Measurements from ENCODE around the gene KANK2.

KANK2 gene

DNA sequence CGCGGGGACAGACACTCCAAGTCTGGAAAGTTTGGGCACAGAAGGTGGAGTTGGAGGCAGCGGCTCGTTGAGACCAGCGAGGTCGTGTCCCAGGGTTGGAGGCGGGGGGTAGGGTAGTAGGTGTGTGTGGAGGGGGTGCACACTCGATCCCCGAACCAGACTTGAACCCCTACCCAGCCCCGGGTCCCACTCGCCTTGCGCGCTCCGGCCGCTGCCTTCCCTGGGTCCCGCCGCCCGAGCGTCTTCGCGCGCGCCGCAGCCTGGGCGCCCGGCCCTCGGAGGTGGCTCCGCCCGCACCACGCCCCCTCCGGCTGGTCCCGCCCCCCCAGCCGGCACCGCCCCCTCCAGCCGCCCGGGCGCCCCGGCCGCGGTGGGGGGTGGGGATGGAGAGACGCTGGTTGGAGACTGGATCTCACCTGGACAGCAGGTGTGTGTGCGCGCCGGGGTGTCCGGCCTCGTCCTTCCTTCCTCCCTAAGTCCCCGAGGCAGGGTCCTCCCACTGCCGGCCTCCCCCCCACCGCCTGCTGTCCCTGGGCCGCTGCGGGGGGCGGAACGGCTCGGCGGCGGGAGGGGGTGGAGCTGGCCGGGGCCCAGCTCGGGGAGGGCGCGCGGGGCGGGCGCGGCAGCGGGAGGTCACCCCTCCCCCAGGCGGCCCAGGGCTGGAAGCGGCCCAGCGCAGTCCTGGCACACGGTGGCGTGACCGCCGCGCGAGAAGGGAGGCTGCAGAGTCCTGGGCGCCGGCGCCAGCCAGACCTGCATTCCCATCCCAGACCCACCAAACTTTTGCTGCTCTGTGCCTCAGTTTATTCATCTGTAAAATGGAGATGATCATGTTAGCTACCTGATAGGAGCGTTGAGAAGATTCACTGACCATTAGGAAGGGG, at the start of gene KANK2:
Gene KANK2 (minus strand): TSS at position 255 of the 884 bp plus-strand sequence. CDS start 3,034 bp downstream, outside the sequence.
- Histone ChIP-seq H3K4me3 (ENCODE audit: low read depth, low read length) (peak within 1 kb of the TSS; percentile 83), H3K27ac (no peak within 1 kb of the TSS), H3K36me3 (replicated peaks) (peaks cover 18% of the 10 kb centered on the region), H3K27me3 (replicated peaks) (no peaks in the 10 kb centered on the region)
- TF ChIP-seq, protein P1, sequence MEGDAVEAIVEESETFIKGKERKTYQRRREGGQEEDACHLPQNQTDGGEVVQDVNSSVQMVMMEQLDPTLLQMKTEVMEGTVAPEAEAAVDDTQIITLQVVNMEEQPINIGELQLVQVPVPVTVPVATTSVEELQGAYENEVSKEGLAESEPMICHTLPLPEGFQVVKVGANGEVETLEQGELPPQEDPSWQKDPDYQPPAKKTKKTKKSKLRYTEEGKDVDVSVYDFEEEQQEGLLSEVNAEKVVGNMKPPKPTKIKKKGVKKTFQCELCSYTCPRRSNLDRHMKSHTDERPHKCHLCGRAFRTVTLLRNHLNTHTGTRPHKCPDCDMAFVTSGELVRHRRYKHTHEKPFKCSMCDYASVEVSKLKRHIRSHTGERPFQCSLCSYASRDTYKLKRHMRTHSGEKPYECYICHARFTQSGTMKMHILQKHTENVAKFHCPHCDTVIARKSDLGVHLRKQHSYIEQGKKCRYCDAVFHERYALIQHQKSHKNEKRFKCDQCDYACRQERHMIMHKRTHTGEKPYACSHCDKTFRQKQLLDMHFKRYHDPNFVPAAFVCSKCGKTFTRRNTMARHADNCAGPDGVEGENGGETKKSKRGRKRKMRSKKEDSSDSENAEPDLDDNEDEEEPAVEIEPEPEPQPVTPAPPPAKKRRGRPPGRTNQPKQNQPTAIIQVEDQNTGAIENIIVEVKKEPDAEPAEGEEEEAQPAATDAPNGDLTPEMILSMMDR (IDR thresholded peaks at IDR 0.05; ENCODE audit: low read depth, low read length, missing control alignments): no peak
- peak; percentile 33 for DNase-seq
- in situ Hi-C loops (cut with HindIII; ENCODE audit: low pct_ligation_motif_present, low sequenced_read_pairs): no loop called here

DNA sequence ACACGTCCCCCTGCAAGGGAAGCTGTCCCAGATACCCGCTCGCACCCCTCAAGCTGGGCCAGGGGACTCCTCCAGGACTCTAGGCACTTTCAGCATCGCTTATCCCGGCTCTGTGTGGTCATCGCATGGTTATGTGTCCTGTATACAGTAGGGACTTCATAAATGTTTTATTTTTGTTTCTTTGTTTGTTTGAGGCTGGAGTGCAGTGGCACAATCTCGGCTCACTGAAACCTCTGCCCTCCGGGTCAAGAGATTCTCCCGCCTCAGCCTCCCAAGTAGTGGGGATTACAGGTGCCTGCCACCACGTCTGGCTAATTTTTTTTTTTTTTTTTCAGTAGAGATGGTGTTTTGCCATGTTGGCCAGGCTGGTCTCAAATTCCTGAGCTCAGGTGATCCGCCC, 49.6 kb upstream of the KANK2 start:
- no peak for DNase-seq
- in situ Hi-C loops (cut with HindIII; ENCODE audit: low pct_ligation_motif_present, low sequenced_read_pairs): no loop called here
- H3K4me3 ChIP-seq (ENCODE audit: low read depth, low read length): no peak overlapping the region
- peaks cover 19% of the 10 kb centered on the region for H3K36me3 ChIP-seq (replicated peaks)
- no peaks in the 10 kb centered on the region for H3K27me3 ChIP-seq (replicated peaks)
- no peak overlapping the region for H3K27ac ChIP-seq
- TF ChIP-seq, protein P1 (IDR thresholded peaks at IDR 0.05; ENCODE audit: low read depth, low read length, missing control alignments): no peak

DNA sequence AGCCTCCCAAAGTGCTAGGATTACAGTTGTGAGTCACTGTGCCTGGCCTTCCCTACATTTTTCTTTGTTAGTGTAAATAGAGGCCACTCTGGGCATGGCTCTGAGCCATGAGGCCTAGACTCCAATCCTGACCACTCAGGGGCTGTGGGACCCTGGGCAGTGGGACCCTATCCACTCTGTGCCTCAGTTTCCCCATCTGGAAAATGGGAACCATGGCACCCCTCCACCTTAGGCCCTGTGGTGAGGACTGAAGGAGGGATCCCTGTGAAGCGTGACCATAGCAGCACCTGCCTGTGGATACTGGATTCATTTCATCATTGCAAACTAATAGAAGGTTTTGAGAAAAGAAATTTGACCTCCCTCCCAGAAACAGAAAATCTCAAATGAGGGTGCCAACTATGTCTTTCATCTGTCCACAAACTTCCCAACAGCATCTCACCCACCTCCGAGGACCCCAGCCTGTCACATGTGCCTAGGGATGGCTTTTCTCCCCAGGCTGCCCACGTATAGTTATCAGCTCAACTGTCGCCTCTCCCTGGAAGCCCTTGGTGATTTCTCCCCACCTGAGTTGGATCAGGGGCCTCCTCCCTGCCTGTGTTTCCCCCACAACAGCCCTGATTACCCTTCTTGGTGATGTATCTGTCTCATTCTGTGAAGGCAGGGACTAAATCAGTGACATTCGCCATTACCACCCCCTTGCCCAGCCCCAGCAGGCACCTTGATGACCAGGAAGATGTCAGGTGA, 47.7 kb upstream of the KANK2 start:
- in situ Hi-C loops (cut with HindIII; ENCODE audit: low pct_ligation_motif_present, low sequenced_read_pairs): no loop called here
- H3K4me3 ChIP-seq (ENCODE audit: low read depth, low read length): no peak overlapping the region
- DNase-seq: no peak
- no peaks in the 10 kb centered on the region for H3K27me3 ChIP-seq (replicated peaks)
- no peak overlapping the region for H3K27ac ChIP-seq
- peaks cover 5% of the 10 kb centered on the region for H3K36me3 ChIP-seq (replicated peaks)
- TF ChIP-seq, protein P1 (IDR thresholded peaks at IDR 0.05; ENCODE audit: low read depth, low read length, missing control alignments): no peak

DNA sequence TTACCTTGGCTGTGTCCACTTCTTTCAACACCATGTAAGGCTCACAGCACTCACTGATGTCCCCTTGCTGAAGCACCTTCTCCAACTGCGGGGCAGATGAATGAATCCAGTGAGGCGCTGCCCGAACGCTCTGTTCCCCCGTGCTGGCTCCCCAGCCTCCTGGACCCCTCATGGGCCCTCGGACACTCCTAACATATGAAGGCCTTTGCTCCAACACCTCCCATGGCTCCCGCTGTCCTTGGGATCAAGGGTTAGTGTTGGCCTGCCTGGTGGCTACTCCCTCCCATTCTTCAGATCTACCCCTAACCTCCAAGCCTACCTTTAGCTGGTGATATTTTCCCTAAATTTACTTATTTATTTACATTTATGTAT, 46.4 kb upstream of the KANK2 start:
- H3K27ac ChIP-seq: no peak overlapping the region

DNA sequence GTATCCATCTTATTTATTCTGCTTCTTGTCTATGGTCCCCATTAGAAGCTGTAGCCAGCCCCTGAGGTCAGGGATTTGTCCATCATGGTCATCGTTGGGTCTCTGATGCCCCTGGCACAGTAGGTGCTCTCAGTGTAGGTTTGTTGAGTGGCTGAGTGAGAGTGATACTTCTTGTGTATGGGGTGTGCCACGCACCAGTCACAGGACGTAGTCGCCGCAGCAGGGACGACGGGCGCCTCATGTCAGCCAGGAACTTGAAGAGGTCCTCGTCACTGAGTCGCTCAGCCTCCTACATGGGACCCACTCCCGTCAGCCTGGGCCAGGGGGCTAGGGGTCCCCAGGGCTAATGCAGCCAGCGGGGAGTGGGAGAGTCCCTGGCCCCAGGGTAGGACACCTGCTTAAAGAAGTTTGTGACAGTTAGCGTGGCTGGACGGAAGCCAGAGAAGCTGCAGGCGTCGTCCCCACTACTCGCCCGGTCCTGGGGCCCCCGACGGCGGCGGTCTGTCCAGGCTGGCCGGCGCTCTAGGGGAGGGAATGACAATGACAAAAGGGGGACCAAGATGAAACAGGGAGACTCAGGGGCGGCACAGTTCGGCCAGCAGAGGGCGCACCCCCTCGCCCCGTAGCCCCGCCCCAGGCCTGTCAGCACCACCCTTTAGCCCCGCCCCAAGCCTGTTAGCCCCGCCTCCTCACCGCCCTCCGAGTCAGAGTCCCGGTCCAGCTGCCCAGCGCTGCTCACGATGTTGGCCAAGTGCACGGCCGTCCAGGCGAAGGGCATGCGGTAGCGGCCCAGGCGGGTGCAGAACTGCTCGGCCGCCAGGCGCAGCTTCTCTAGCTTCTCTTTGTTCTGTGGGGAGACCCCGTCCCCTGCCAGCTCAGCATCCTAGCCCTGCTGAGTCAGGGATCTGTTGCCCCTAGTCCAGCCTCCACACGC, 45.8 kb upstream of the KANK2 start:
- Histone ChIP-seq H3K4me3 (ENCODE audit: low read depth, low read length) (no peak overlapping the region), H3K27ac (no peak overlapping the region), H3K27me3 (replicated peaks) (no peaks in the 10 kb centered on the region), H3K36me3 (replicated peaks) (peaks cover 5% of the 10 kb centered on the region)
- TF ChIP-seq, protein P1 (IDR thresholded peaks at IDR 0.05; ENCODE audit: low read depth, low read length, missing control alignments): peak; percentile 83
- peak; percentile 83 for DNase-seq
- in situ Hi-C loops (cut with HindIII; ENCODE audit: low pct_ligation_motif_present, low sequenced_read_pairs): no loop called here

More for the DNA sequence above, 46.4 kb upstream of the KANK2 start:
- TF ChIP-seq, protein P1 (IDR thresholded peaks at IDR 0.05; ENCODE audit: low read depth, low read length, missing control alignments): no peak
- no peak overlapping the region for H3K4me3 ChIP-seq (ENCODE audit: low read depth, low read length)
- H3K27me3 ChIP-seq (replicated peaks): no peaks in the 10 kb centered on the region
- in situ Hi-C loops (cut with HindIII; ENCODE audit: low pct_ligation_motif_present, low sequenced_read_pairs): no loop called here
- H3K36me3 ChIP-seq (replicated peaks): peaks cover 5% of the 10 kb centered on the region
- DNase-seq: no peak
